ENCODE measurements around the gene FBXO11.

Gene FBXO11

DNA sequence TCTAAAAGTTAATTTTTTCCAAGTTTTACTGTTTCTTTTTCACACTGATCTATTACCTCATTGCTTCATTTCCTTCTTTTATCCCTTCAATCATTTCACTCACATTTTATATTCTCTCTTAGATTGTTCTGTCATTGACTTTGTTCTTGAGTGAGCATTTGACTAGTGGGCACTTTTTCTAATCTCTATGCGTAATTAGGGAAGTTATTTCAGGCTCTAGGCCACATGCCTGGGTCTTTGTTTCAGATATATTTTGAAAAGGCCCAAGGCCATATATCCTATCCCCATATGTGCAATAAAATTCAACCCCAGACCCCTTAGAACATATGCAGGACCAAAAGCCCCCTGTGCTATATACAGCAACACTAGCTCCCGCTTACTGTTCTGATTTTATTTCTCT is 62.1 kb downstream of the FBXO11 start:
- peaks cover 4% of the 10 kb centered on the region for H3K36me3 ChIP-seq
- TF ChIP-seq CTCF (IDR thresholded peaks at IDR 0.05), result no peak
- H3K9me3 ChIP-seq, result no peaks in the 10 kb centered on the region
- H3K27me3 ChIP-seq, result no peaks in the 10 kb centered on the region
- H3K4me1 ChIP-seq (ENCODE audit: control insufficient read depth in 1 of 2, insufficient read depth in 1 of 2, low read depth in 1 of 2, low read length in 1 of 2), result peaks cover 4 to 8% of the 10 kb centered on the region in 2 experiments
- no peak overlapping the region for H3K4me3 ChIP-seq (ENCODE audit: low read depth in 1 of 2, low read length in 1 of 2)
- no peak overlapping the region for H3K27ac ChIP-seq

GRCh38 chr2:47843407-47843806 is 62.9 kb downstream of the FBXO11 start:
- H3K4me1 ChIP-seq (ENCODE audit: control insufficient read depth in 1 of 2, insufficient read depth in 1 of 2, low read depth in 1 of 2, low read length in 1 of 2), result peaks cover 4 to 8% of the 10 kb centered on the region in 2 experiments
- TF ChIP-seq CTCF (IDR thresholded peaks at IDR 0.05), result no peak
- H3K27me3 ChIP-seq, result no peaks in the 10 kb centered on the region
- no peak overlapping the region for H3K4me3 ChIP-seq (ENCODE audit: low read depth in 1 of 2, low read length in 1 of 2)
- no peaks in the 10 kb centered on the region for H3K9me3 ChIP-seq
- H3K27ac ChIP-seq, result peak overlapping the region; percentile 26
- H3K36me3 ChIP-seq, result peaks cover 11% of the 10 kb centered on the region

- Histone ChIP-seq H3K4me1 (ENCODE audit: control insufficient read depth in 1 of 2, insufficient read depth in 1 of 2, low read depth in 1 of 2, low read length in 1 of 2) (peaks cover 4 to 8% of the 10 kb centered on the region in 2 experiments), H3K4me3 (ENCODE audit: low read depth in 1 of 2, low read length in 1 of 2) (no peak overlapping the region), H3K9me3 (no peaks in the 10 kb centered on the region), H3K27me3 (no peaks in the 10 kb centered on the region), H3K36me3 (peaks cover 17% of the 10 kb centered on the region), H3K27ac (peak overlapping the region; percentile 26)
- no peak for TF ChIP-seq CTCF (IDR thresholded peaks at IDR 0.05)
Measured at GRCh38 chr2:47842846-47843245, 63.5 kb downstream of the FBXO11 start.

DNA sequence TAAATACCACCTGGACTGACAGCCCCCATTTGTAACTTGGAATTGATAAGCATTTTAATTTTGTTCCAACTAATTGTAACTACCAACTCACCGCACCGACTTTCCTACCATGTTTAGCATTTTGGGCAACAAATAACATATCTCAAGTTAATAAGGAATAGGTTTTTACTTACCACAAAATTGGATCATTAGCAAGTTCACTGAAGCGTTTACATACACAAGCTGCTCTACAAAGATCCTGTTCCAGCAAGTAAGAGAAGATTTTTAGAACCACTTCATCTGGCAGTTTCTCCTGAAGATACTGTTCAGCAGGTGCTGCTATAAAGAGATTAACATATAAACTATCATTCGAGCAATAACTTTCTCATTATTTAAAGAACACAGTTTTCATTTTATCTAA is 67.6 kb downstream of the FBXO11 start:
- Histone ChIP-seq H3K4me1 (ENCODE audit: control insufficient read depth in 1 of 2, insufficient read depth in 1 of 2, low read depth in 1 of 2, low read length in 1 of 2) (peaks cover 1 to 8% of the 10 kb centered on the region in 2 experiments), H3K36me3 (peaks cover 58% of the 10 kb centered on the region), H3K9me3 (no peaks in the 10 kb centered on the region), H3K27ac (no peak overlapping the region), H3K4me3 (ENCODE audit: low read depth in 1 of 2, low read length in 1 of 2) (no peak overlapping the region), H3K27me3 (no peaks in the 10 kb centered on the region)
- no peak for TF ChIP-seq CTCF (IDR thresholded peaks at IDR 0.05)

GRCh38 chr2:47838249-47838648 is 68.0 kb downstream of the FBXO11 start:
- Histone ChIP-seq H3K36me3 (peaks cover 63% of the 10 kb centered on the region), H3K4me3 (ENCODE audit: low read depth in 1 of 2, low read length in 1 of 2) (no peak overlapping the region)

More at GRCh38 chr2:47838249-47838648, 68.0 kb downstream of the FBXO11 start:
- no peaks in the 10 kb centered on the region for H3K27me3 ChIP-seq
- peaks cover 0 to 5% of the 10 kb centered on the region in 2 experiments for H3K4me1 ChIP-seq (ENCODE audit: control insufficient read depth in 1 of 2, insufficient read depth in 1 of 2, low read depth in 1 of 2, low read length in 1 of 2)
- no peaks in the 10 kb centered on the region for H3K9me3 ChIP-seq
- no peak for TF ChIP-seq CTCF (IDR thresholded peaks at IDR 0.05)
- H3K27ac ChIP-seq, result no peak overlapping the region

Data from neutrophil (primary cell).